Gastrocnemius medialis (tissue), 4 donors: ENCODE results near the gene HDGFL2. TPM values are rescaled to one million over a fixed set of nuclear protein-coding genes. Genes with fewer than 3 reads are reported as not detected.

Source experiments
- ATAC-seq, 2 donors: fragments of 150-250 bp; one replicate each; pipeline ENCODE4 v1.9.1; 2016
- DNase-seq, 2 donors: peaks; one replicate each; pipeline ENCODE4 v3.0.0-alpha.2; 2019
- H3K27ac ChIP-seq, 4 donors: fragments of 200-600 bp; sonication (generic); 1 replicate in 1 of 4; 2 replicates in 3 of 4; pipeline ENCODE4 v1.5.1; 2016 to 2018; ENCODE audit warnings: mild to moderate bottlenecking in 2 of 4, moderate library complexity in 1 of 4
- H3K27me3 ChIP-seq, 3 donors: fragments of 200-600 bp; sonication (generic) in 2 of 3; 1 replicate in 1 of 3; 2 replicates in 2 of 3; pipeline versions ENCODE4 v1.5.1 to v1.6.0; 2016 to 2019; ENCODE audit warnings: mild to moderate bottlenecking in 1 of 3, moderate library complexity in 1 of 3
- H3K36me3 ChIP-seq, 2 donors: fragments of 200-600 bp; sonication (generic) in 1 of 2; one replicate each; pipeline ENCODE4 v1.5.1; 2017 to 2018
- H3K4me1 ChIP-seq, 2 donors: fragments of 200-600 bp; sonication (generic) in 1 of 2; one replicate each; pipeline ENCODE4 v1.5.1; 2016 to 2017; ENCODE audit warnings: mild to moderate bottlenecking in 2 of 2
- H3K4me3 ChIP-seq, 4 donors: fragments of 200-600 bp; sonication (generic) in 3 of 4; 1 replicate in 1 of 4; 2 replicates in 3 of 4; pipeline ENCODE4 v1.5.1; 2016 to 2019; ENCODE audit warnings: mild to moderate bottlenecking in 2 of 4
- H3K9me3 ChIP-seq, 3 donors: fragments of 200-600 bp; sonication (generic) in 2 of 3; 1 replicate in 1 of 3; 2 replicates in 2 of 3; pipeline ENCODE4 v1.5.1; 2016 to 2019
- POLR2A ChIP-seq, 2 donors: fragments of 450-650 bp; IDR thresholded peaks; one replicate each; pipeline ENCODE4 v1.6.1; 2017; ENCODE audit warnings: antibody characterized with exemption in 2 of 2, mild to moderate bottlenecking in 2 of 2, moderate library complexity in 2 of 2
- in situ Hi-C, 4 donors: fragments of 200-750 bp; cut with MboI; loops; one replicate each; pipeline versions ENCODE4 v1.15.0 to v1.8.0; 2017; ENCODE audit warnings: low sequenced_read_pairs in 4 of 4
- intact Hi-C: fragments of 100-400 bp; cut with DNase I; formaldehyde crosslinking; loops from one replicate; pipeline ENCODE4 v1.15.1; 2023; ENCODE audit warnings: low total_unique reads
- total RNA-seq, 4 donors: library from RNA; depleted of rRNA; stranded (reverse); fragments of >200 nt; gene quantifications; one replicate each; pipeline versions ENCODE4 v1.1.0 to v1.2.3, GENCODE V29; 2016
- TF ChIP-seq, protein P1 (sequence below), 5 experiments: fragments of 450-650 bp in 3 of 5; fragments of 200-600 bp in 2 of 5; sonication (generic) in 2 of 5; IDR thresholded peaks in 4 of 5; conservative IDR thresholded peaks in 1 of 5; 1 replicate in 4 of 5; 2 replicates in 1 of 5; pipeline ENCODE4 v1.5.1; 2016 to 2019; ENCODE audit warnings: antibody characterized with exemption in 5 of 5, mild to moderate bottlenecking in 3 of 5, moderate library complexity in 3 of 5

Gene HDGFL2
- total RNA-seq, 4 donors from 2014 or later: 46.5 to 83.2 (median 56.1) TPM

DNA sequence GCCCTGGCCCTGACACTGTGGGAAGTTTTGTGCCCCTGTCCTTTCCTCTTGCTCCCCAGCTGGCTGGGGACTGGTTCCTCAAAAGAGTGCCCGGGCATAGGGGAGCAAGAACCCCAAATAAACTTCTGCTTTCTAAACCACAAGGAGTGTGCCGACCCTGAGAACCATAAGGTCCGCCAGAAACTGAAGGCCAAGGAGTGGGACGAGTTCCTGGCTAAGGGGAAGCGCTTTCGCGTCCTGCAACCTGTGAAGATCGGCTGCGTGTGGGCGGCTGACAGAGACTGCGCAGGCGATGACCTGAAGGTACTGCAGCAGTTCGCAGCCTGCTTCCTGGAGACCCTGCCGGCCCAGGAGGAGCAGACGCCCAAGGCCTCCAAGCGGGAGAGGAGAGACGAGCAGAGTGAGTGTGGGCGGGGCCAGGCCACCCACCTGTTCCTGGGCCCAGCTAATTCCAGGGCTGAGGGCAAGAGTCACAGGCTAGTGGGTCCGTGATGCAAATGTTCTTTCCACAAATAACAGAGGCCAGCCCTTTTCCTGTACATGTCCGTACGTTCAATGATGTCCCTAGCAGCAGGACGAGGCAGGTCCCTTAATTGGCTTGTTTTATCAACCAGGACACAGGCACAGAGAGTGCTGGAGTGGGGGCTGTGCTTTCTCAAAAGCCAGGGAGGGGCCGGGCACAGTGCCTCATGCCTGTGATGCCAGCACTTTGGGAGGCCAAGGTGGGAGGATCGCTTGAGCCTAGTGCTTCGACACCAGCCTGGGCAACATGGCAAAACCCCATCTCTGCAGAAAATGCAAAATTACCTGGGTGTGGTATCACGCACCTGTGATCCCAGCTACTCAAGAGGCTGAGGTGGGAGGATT is 40.1 kb upstream of the HDGFL2 start:
- peaks cover 0 to 34% of the 10 kb centered on the region in 2 donors for H3K36me3 ChIP-seq
- intact Hi-C loops: no loop called here
- no peak overlapping the region for H3K27ac ChIP-seq
- ATAC-seq (no peak), DNase-seq (no peak)
- no peaks in the 10 kb centered on the region for H3K9me3 ChIP-seq
- no peaks in the 10 kb centered on the region for H3K27me3 ChIP-seq
- TF ChIP-seq, protein P1, sequence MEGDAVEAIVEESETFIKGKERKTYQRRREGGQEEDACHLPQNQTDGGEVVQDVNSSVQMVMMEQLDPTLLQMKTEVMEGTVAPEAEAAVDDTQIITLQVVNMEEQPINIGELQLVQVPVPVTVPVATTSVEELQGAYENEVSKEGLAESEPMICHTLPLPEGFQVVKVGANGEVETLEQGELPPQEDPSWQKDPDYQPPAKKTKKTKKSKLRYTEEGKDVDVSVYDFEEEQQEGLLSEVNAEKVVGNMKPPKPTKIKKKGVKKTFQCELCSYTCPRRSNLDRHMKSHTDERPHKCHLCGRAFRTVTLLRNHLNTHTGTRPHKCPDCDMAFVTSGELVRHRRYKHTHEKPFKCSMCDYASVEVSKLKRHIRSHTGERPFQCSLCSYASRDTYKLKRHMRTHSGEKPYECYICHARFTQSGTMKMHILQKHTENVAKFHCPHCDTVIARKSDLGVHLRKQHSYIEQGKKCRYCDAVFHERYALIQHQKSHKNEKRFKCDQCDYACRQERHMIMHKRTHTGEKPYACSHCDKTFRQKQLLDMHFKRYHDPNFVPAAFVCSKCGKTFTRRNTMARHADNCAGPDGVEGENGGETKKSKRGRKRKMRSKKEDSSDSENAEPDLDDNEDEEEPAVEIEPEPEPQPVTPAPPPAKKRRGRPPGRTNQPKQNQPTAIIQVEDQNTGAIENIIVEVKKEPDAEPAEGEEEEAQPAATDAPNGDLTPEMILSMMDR (IDR thresholded peaks at IDR 0.05 in 4 of 5, conservative IDR thresholded peaks at IDR 0.05 in 1 of 5): no peak
- TF ChIP-seq POLR2A (IDR thresholded peaks at IDR 0.05): no peak
- H3K4me1 ChIP-seq: no peaks in the 10 kb centered on the region
- H3K4me3 ChIP-seq: no peak overlapping the region
- in situ Hi-C loops: no loop called here

DNA sequence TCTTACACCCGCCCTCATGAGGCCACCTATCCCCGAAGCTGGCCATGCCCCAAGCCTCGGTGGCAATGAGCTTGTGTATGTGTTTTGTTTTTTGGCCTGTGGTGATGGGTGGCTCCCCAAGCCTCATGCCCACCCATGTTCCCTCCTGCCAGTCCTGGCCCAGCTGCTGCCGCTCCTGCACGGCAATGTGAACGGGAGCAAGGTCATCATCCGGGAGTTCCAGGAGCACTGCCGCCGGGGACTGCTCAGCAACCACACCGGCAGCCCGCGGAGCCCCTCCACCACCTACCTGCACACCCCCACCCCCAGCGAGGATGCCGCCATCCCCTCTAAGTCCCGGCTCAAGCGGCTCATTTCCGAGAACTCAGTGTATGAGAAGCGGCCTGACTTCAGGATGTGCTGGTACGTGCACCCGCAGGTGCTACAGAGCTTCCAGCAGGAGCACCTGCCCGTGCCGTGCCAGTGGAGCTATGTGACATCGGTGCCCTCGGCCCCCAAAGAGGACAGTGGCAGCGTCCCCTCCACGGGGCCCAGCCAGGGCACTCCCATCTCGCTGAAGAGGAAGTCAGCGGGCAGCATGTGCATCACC is 39.1 kb upstream of the HDGFL2 start:
- Histone ChIP-seq H3K27me3 (no peaks in the 10 kb centered on the region), H3K4me1 (no peaks in the 10 kb centered on the region), H3K4me3 (no peak overlapping the region), H3K27ac (no peak overlapping the region), H3K9me3 (no peaks in the 10 kb centered on the region), H3K36me3 (peaks cover 0 to 34% of the 10 kb centered on the region in 2 donors)
- in situ Hi-C loops: no loop called here
- TF ChIP-seq POLR2A (IDR thresholded peaks at IDR 0.05): no peak
- TF ChIP-seq, protein P1 (IDR thresholded peaks at IDR 0.05 in 4 of 5, conservative IDR thresholded peaks at IDR 0.05 in 1 of 5): no peak
- DNase-seq (no peak), ATAC-seq (no peak)
- intact Hi-C loops: no loop called here

- intact Hi-C loops (no loop called here), in situ Hi-C loops (no loop called here)
- H3K9me3 ChIP-seq: no peaks in the 10 kb centered on the region
- DNase-seq (no peak), ATAC-seq (no peak)
- H3K27me3 ChIP-seq: no peaks in the 10 kb centered on the region
- TF ChIP-seq, protein P1 (IDR thresholded peaks at IDR 0.05 in 4 of 5, conservative IDR thresholded peaks at IDR 0.05 in 1 of 5): no peak
- no peak for TF ChIP-seq POLR2A (IDR thresholded peaks at IDR 0.05)
- H3K27ac ChIP-seq: no peak overlapping the region
- H3K4me3 ChIP-seq: no peak overlapping the region
- peaks cover 0 to 34% of the 10 kb centered on the region in 2 donors for H3K36me3 ChIP-seq
- H3K4me1 ChIP-seq: no peaks in the 10 kb centered on the region
Measured at GRCh38 chr19:4434391-4434790, 37.7 kb upstream of the HDGFL2 start.

DNA sequence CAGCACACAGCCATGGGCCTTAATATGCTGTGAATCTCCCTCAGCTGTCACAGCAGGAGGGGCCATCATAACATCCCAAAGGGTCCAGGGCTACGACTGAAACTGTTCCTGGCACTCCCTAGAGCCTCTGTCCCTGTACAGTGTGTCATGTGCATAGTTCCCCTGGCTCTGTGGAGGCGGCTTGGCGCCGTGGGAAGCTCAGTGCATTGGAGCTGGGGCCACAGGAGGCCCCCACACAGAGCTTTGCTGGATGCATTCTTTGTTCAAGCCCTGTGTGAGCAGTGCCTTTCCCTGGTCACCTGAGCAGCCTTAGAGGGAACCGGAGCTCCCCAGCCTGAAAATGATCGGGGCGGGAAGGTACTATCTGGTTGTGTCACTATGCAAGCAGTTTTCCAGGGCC is 35.9 kb upstream of the HDGFL2 start:
- in situ Hi-C loops: no loop called here
- ATAC-seq: no peak
- H3K27me3 ChIP-seq: no peaks in the 10 kb centered on the region
- intact Hi-C loops: no loop called here
- no peak overlapping the region for H3K4me3 ChIP-seq
- no peak overlapping the region for H3K27ac ChIP-seq
- no peaks in the 10 kb centered on the region for H3K4me1 ChIP-seq
- no peak for DNase-seq
- peaks cover 0 to 27% of the 10 kb centered on the region in 2 donors for H3K36me3 ChIP-seq
- TF ChIP-seq POLR2A (IDR thresholded peaks at IDR 0.05): no peak
- TF ChIP-seq, protein P1 (IDR thresholded peaks at IDR 0.05 in 4 of 5, conservative IDR thresholded peaks at IDR 0.05 in 1 of 5): no peak
- H3K9me3 ChIP-seq: no peaks in the 10 kb centered on the region
